Measurements from ENCODE around the gene USP8.

USP8 gene

GRCh38 chr15:50546566-50546965 lies 122.4 kb downstream of the USP8 start, which contains the start of gene USP50:
USP50 (minus strand) TSS chr15:50546666; CDS start chr15:50546525, 141 bp downstream.
- DNase-seq = no peak

- DNase-seq = no peak
Observed at GRCh38 chr15:50549326-50549725, 125.1 kb downstream of the USP8 start.

- no peak for DNase-seq
Observed at GRCh38 chr15:50552238-50552637, 128.0 kb downstream of the USP8 start.

DNA sequence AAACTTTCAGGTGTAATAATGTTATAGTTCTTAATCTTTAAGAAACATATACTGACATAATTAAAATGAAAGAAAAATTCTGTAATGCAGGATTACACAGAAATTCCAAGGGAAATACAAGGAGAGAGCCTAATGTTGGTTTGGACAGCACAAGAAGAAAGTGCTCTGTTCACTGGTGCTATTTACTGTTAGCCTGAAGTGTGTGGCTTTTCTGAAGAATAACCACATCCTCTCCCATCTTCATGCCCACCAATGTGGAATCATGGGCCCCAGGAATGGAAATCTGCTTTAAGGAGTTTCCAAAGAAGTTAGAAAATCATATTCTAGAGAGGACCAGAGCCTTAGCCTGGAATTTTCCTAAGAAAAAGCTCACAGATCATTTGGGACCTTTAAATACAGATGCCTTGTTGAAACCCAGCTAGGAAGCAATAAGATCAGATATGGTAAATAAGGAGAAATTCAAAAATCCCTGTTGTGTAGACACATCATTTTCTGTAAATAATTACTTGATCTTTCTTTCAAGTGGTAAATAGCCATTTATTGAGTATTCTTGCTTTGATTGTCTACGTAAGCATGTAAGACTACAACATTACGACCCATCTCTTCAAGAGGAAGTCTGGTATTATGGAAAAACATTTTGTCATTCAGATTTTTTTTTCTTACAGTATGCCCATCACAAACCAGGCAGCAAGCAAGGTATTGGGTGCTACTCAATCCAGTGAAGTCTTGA lies 132.6 kb downstream of the USP8 start:
- no peak for DNase-seq

DNA sequence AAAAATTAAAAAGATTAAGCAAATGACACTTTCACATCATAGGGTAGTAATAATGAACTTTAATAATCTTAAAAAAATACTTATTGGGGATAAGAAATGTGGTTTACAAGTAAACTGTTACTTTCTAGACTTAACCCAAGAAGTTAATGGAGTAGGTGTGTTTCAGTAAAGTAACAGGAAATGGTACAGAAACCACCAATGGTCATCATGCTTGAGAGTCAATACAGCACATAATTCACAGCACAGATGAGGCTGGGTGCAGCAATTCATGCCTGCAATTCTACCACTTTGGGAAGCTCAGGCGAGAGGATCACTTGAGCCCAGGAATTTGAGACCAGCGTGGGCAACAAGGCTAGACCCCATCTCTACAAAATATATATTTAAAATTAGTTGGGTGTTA lies 133.8 kb downstream of the USP8 start:
- no peak for DNase-seq

DNA sequence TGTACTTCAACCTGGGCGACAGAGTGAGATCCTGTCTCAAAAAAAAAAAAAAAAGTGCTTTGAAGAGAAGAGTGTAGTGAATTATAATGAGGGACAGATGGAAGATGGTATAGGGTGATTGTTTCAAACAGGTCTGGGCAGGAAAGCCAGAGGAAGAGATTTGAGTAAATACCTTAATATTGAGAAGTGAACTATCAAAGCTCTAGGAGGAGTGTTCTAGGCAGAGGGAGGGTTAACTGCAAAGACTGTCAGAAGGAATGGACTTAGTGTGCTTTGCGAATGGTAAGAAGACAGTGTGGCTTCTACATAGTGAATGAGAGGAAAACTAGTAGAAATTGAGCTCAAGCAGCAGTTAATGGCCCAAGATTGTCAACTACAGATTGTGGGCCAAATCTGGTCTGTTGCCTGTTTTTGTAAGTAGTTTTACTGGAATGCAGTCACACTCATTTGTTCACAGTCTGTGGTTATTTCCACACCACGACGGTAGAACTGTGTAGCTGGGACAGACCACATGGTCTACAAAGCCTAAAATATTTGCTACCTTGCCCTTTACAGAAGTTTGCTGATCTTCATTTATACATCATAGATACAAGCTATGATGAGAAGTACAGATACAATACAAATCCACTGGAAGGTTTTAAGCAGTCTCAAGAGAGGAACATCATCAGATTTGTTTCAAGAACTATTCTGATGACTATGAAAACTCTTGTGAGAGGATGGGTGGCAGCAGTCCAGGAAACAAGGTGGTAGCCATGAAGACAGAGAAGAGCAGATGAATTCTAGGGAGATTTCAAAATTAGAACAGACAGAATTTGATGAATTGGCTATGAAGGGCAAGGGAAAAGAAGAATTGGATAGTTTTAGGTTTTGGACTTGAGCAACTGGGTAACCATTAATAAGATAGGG lies 138.8 kb downstream of the USP8 start:
- DNase-seq = no peak

DNA sequence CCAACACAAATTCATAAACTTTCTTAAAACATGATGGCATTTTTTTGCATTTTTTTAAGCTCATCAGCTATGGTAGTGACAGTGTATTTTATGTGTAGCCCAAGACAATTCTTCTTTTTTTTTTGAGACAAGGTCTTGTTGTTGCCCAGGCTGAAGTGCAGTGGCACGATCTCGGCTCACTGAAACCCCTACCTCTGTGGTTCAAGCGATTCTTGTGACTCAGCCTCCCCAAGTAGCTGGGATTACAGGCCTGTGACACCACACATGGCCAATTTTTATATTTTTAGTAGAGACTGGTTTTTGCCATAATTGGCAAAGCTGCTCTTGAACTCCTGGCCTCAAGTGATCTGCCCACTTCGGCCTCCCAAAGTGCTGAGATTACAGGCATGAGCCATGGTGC lies 139.6 kb downstream of the USP8 start:
- no peak for DNase-seq

All from NCI-H2029 (cell line).